ENCODE results near the gene ICAM3.

Gene ICAM3

DNA sequence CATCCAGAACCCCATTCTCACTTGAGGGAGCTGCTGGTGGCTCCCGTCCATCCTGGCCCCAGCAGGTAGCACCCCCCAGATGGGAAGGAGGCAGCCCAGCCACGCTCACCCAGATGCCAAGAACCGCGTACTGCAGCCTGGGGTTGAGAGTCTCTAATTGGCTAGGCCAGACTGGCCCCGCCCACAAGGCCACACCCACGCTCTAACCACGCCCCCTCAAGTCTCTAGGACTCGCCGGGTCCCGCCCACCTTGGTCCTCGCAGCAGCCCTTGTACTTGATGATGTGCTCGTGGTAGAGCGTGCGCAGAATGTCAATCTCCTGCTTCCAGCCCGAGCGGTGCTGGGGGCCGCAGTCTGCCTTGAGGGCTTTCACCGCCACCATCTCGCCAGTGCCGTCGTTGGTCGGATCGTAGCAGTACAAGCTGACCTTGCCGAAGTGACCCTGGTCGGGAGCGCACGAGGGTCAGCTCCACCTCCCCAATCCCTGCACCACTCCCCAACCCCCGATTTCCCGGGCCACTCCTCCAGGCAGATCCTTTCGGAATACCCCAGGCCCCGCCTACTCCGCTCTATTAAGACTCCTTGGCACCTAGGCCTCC lies 14.5 kb upstream of the ICAM3 start:
- H3K4me2 ChIP-seq (ENCODE audit: low read length): no peak overlapping the region
- H3K27me3 ChIP-seq (ENCODE audit: control insufficient read depth, low read length): no peaks in the 10 kb centered on the region
- no peaks in the 10 kb centered on the region for H3K4me1 ChIP-seq (ENCODE audit: control insufficient read depth, low read length)
- no peak for TF ChIP-seq EZH2phosphoT487 (IDR thresholded peaks at IDR 0.05; ENCODE audit: borderline replicate concordance, low read length)
- TF ChIP-seq, protein P1, sequence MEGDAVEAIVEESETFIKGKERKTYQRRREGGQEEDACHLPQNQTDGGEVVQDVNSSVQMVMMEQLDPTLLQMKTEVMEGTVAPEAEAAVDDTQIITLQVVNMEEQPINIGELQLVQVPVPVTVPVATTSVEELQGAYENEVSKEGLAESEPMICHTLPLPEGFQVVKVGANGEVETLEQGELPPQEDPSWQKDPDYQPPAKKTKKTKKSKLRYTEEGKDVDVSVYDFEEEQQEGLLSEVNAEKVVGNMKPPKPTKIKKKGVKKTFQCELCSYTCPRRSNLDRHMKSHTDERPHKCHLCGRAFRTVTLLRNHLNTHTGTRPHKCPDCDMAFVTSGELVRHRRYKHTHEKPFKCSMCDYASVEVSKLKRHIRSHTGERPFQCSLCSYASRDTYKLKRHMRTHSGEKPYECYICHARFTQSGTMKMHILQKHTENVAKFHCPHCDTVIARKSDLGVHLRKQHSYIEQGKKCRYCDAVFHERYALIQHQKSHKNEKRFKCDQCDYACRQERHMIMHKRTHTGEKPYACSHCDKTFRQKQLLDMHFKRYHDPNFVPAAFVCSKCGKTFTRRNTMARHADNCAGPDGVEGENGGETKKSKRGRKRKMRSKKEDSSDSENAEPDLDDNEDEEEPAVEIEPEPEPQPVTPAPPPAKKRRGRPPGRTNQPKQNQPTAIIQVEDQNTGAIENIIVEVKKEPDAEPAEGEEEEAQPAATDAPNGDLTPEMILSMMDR (IDR thresholded peaks at IDR 0.05; ENCODE audit: low read depth, low read length, poor library complexity, severe bottlenecking): no peak
- no peaks in the 10 kb centered on the region for H3K9me3 ChIP-seq (ENCODE audit: control insufficient read depth, insufficient read depth, low read length)
- H3K36me3 ChIP-seq (ENCODE audit: control insufficient read depth, low read length): peaks cover 65% of the 10 kb centered on the region
- H3F3A ChIP-seq (ENCODE audit: control insufficient read depth, insufficient read depth): no peaks in the 10 kb centered on the region
- no peak overlapping the region for H3K4me3 ChIP-seq (ENCODE audit: low read length)
- H3K9me2 ChIP-seq (replicated peaks; ENCODE audit: control insufficient read depth, low read length): no peaks in the 10 kb centered on the region
- no peak overlapping the region for H3K27ac ChIP-seq (ENCODE audit: low read depth, low read length)
- H3K79me2 ChIP-seq (ENCODE audit: control insufficient read depth, low read length): no peaks in the 10 kb centered on the region
- no peaks in the 10 kb centered on the region for H4K20me1 ChIP-seq (ENCODE audit: control insufficient read depth, insufficient read depth, low read depth, low read length)

DNA sequence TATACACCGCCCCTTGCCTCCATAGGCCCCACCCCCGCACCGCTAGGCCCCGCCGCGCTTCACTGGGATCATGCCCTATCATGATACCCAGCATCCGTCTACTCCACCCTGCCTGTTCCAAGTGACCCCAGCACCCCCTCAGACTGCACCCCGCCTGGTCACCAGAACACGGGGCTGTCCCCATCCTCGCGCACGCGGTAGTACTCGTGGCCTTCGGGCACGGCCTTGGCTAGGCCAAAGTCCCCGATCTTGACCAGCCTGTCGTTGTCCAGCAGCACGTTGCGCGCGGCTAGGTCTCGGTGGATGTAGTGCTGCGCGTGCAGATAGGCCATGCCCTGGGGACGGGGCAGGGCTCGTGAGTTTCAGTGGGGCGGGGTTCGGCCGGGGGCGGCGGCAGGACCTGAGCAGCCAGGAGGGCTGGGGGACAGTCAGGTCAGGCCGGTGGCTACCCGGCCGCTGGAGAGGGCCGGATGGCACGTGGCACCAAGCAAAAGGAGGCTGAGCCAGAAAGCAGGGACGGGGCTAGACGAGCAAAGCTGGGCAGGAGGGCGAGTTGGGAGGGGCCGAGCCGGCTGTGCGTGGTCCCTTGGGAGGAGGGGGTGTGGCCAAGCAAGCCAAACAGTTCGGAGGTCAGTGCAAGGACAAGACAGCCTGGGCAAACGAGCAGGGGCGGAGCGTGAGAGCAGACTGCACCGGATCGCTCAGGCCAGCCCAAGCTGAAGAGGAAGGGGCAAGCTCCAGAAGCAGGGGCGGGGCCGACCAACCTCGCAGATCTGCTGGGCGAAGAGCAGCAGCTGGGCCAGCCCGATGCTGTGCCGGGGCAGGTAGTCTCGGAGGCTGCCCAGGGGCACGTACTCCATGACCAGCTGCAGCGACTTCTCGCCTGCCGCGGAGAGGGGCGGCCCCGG lies 13.6 kb upstream of the ICAM3 start:
- no peak overlapping the region for H3K4me2 ChIP-seq (ENCODE audit: low read length)
- H3K9me3 ChIP-seq (ENCODE audit: control insufficient read depth, insufficient read depth, low read length): no peaks in the 10 kb centered on the region
- TF ChIP-seq, protein P1 (IDR thresholded peaks at IDR 0.05; ENCODE audit: low read depth, low read length, poor library complexity, severe bottlenecking): no peak
- no peak for TF ChIP-seq EZH2phosphoT487 (IDR thresholded peaks at IDR 0.05; ENCODE audit: borderline replicate concordance, low read length)
- H3K27ac ChIP-seq (ENCODE audit: low read depth, low read length): no peak overlapping the region
- H3K9me2 ChIP-seq (replicated peaks; ENCODE audit: control insufficient read depth, low read length): no peaks in the 10 kb centered on the region
- H3F3A ChIP-seq (ENCODE audit: control insufficient read depth, insufficient read depth): no peaks in the 10 kb centered on the region
- peaks cover 59% of the 10 kb centered on the region for H3K36me3 ChIP-seq (ENCODE audit: control insufficient read depth, low read length)
- no peaks in the 10 kb centered on the region for H4K20me1 ChIP-seq (ENCODE audit: control insufficient read depth, insufficient read depth, low read depth, low read length)
- no peaks in the 10 kb centered on the region for H3K27me3 ChIP-seq (ENCODE audit: control insufficient read depth, low read length)
- H3K4me3 ChIP-seq (ENCODE audit: low read length): no peak overlapping the region
- no peaks in the 10 kb centered on the region for H3K79me2 ChIP-seq (ENCODE audit: control insufficient read depth, low read length)
- H3K4me1 ChIP-seq (ENCODE audit: control insufficient read depth, low read length): no peaks in the 10 kb centered on the region

DNA sequence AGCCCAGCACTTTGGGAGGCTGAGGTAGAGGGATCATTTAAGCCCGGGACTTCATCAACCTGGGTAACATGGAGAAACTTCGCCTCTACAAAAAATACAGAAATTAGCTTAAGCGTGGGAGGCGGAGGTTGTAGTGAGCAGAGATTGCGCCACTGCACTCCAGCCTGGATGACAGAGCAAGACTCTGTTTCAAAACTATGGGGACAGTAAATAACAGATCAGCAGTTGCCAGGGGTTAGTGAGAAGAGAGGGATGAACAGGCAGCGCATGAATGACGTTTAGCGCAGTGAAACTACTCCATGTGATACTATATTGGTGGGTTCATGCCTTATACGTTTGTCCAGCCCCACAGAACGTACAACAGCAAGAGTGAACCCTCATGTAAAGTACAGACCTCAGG lies 7.1 kb upstream of the ICAM3 start:
- Histone ChIP-seq H3K27me3 (ENCODE audit: control insufficient read depth, low read length) (no peaks in the 10 kb centered on the region), H3K27ac (ENCODE audit: low read depth, low read length) (no peak overlapping the region), H3F3A (ENCODE audit: control insufficient read depth, insufficient read depth) (no peaks in the 10 kb centered on the region), H3K9me2 (replicated peaks; ENCODE audit: control insufficient read depth, low read length) (no peaks in the 10 kb centered on the region), H3K4me2 (ENCODE audit: low read length) (no peak overlapping the region), H3K79me2 (ENCODE audit: control insufficient read depth, low read length) (no peaks in the 10 kb centered on the region), H3K9me3 (ENCODE audit: control insufficient read depth, insufficient read depth, low read length) (no peaks in the 10 kb centered on the region), H4K20me1 (ENCODE audit: control insufficient read depth, insufficient read depth, low read depth, low read length) (no peaks in the 10 kb centered on the region), H3K4me3 (ENCODE audit: low read length) (no peak overlapping the region), H3K4me1 (ENCODE audit: control insufficient read depth, low read length) (peaks cover 3% of the 10 kb centered on the region; the same call in 1 of the 2 replicates), H3K36me3 (ENCODE audit: control insufficient read depth, low read length) (peaks cover 13% of the 10 kb centered on the region)
- no peak for TF ChIP-seq EZH2phosphoT487 (IDR thresholded peaks at IDR 0.05; ENCODE audit: borderline replicate concordance, low read length)
- TF ChIP-seq, protein P1 (IDR thresholded peaks at IDR 0.05; ENCODE audit: low read depth, low read length, poor library complexity, severe bottlenecking): no peak
